ENCODE measurements around the gene AP2S1.

Gene AP2S1

GRCh38 chr19:46866407-46867136 is 15.9 kb upstream of the AP2S1 start:
- Histone ChIP-seq H3K9ac (ENCODE audit: low read depth, low read length) (no peak overlapping the region), H3K4me1 (ENCODE audit: insufficient read depth, low read length) (peaks cover 41% of the 10 kb centered on the region), H3K27me3 (ENCODE audit: insufficient read depth, low read length) (no peaks in the 10 kb centered on the region), H3K4me3 (ENCODE audit: low read length) (no peak overlapping the region), H3K9me3 (ENCODE audit: insufficient read depth, low read depth, low read length) (no peaks in the 10 kb centered on the region), H3K27ac (ENCODE audit: low read depth, low read length) (peak overlapping the region; percentile 15; the same call in 1 of the 2 replicates), H3K36me3 (ENCODE audit: insufficient read depth, low read length) (no peaks in the 10 kb centered on the region; the same call in 1 of the 2 replicates)
- 61% methylated on average over 2 of the region's 3 CpGs for WGBS

GRCh38 chr19:46863818-46864629 is 13.4 kb upstream of the AP2S1 start:
- Histone ChIP-seq H3K9me3 (ENCODE audit: insufficient read depth, low read depth, low read length) (no peaks in the 10 kb centered on the region), H3K9ac (ENCODE audit: low read depth, low read length) (peak overlapping the region; percentile 14; the same call in 1 of the 2 replicates), H3K27ac (ENCODE audit: low read depth, low read length) (peak overlapping the region; percentile 58; the same call in 1 of the 2 replicates), H3K27me3 (ENCODE audit: insufficient read depth, low read length) (no peaks in the 10 kb centered on the region), H3K36me3 (ENCODE audit: insufficient read depth, low read length) (no peaks in the 10 kb centered on the region), H3K4me3 (ENCODE audit: low read length) (peak overlapping the region; percentile 76), H3K4me1 (ENCODE audit: insufficient read depth, low read length) (peaks cover 43% of the 10 kb centered on the region)
- 15% methylated on average over 6 of the region's 6 CpGs for WGBS

DNA sequence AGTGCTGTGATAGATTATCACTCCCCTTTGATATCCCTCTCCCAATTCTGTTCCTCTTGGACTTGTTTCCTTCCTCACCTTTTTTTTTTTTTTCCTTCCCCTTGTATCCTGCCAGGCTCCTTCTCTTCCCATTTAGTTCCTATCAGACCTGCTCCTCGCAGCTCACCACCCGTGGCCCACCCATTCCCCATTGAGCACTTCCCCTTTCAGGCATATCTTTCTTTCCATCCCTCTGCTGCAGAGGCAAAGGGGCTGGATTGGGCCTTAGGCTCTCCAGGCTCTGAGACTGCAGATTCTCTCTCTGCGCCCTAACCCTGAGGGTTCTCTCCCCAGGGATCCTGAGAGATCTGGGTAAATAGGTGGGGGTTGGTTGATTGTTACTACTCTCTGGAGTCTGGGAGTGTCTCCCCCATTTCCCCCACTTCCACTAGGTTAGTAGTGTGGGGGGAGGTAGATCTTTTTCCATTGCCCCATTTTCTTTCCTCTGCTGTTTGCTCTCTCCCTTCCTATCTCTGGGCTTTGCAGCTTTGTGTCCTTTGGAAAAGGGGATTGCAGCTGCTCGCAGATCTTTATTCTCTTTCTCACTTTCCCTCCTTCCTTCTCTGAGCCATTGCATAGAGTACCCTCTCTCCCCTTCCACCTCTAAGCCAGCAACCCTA is 12.5 kb upstream of the AP2S1 start:
- no peaks in the 10 kb centered on the region for H3K9me3 ChIP-seq (ENCODE audit: insufficient read depth, low read depth, low read length)
- 22% methylated on average over 4 of the region's 4 CpGs for WGBS
- peak overlapping the region; percentile 71; the same call in 1 of the 2 replicates for H3K9ac ChIP-seq (ENCODE audit: low read depth, low read length)
- H3K36me3 ChIP-seq (ENCODE audit: insufficient read depth, low read length): no peaks in the 10 kb centered on the region
- H3K27ac ChIP-seq (ENCODE audit: low read depth, low read length): peak overlapping the region; percentile 58; the same call in 1 of the 2 replicates
- peak overlapping the region; percentile 76 for H3K4me3 ChIP-seq (ENCODE audit: low read length)
- H3K4me1 ChIP-seq (ENCODE audit: insufficient read depth, low read length): peaks cover 43% of the 10 kb centered on the region
- no peaks in the 10 kb centered on the region for H3K27me3 ChIP-seq (ENCODE audit: insufficient read depth, low read length)

DNA sequence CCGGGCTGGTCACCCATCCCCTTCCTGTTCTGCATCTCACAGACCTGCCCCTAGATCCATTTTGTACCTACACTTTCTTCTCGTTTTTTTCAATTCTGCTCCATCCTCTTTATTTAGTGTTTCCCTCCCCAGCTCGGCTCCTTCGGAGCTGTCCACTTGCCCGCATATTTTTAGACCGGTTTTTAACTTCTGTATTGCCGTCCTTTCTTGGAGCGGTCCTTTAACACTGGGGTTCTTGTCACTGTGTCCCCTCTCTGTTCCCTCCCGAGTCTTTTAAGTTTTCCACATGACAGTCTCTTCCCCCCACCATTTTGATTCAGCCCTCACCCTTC is 11.8 kb upstream of the AP2S1 start:
- Histone ChIP-seq H3K4me1 (ENCODE audit: insufficient read depth, low read length) (peaks cover 42% of the 10 kb centered on the region), H3K27ac (ENCODE audit: low read depth, low read length) (no peak overlapping the region), H3K36me3 (ENCODE audit: insufficient read depth, low read length) (no peaks in the 10 kb centered on the region), H3K27me3 (ENCODE audit: insufficient read depth, low read length) (no peaks in the 10 kb centered on the region), H3K9me3 (ENCODE audit: insufficient read depth, low read depth, low read length) (no peaks in the 10 kb centered on the region), H3K4me3 (ENCODE audit: low read length) (peak overlapping the region; percentile 76), H3K9ac (ENCODE audit: low read depth, low read length) (peak overlapping the region; percentile 71)
- WGBS: 13% methylated on average over 9 of the region's 9 CpGs

GRCh38 chr19:46861691-46862502 is 11.3 kb upstream of the AP2S1 start:
- Histone ChIP-seq H3K9me3 (ENCODE audit: insufficient read depth, low read depth, low read length) (no peaks in the 10 kb centered on the region), H3K4me1 (ENCODE audit: insufficient read depth, low read length) (peaks cover 37% of the 10 kb centered on the region), H3K9ac (ENCODE audit: low read depth, low read length) (peak overlapping the region; percentile 71), H3K36me3 (ENCODE audit: insufficient read depth, low read length) (no peaks in the 10 kb centered on the region), H3K4me3 (ENCODE audit: low read length) (peak overlapping the region; percentile 76), H3K27ac (ENCODE audit: low read depth, low read length) (peak overlapping the region; percentile 34; the same call in 1 of the 2 replicates), H3K27me3 (ENCODE audit: insufficient read depth, low read length) (no peaks in the 10 kb centered on the region)
- WGBS: under 1% methylated on average over 19 of the region's 19 CpGs

- Histone ChIP-seq H3K4me3 (ENCODE audit: low read length) (peak within 1 kb of the TSS; percentile 94), H3K9me3 (ENCODE audit: insufficient read depth, low read depth, low read length) (no peaks in the 10 kb centered on the region), H3K36me3 (ENCODE audit: insufficient read depth, low read length) (no peaks in the 10 kb centered on the region), H3K27me3 (ENCODE audit: insufficient read depth, low read length) (no peaks in the 10 kb centered on the region), H3K4me1 (ENCODE audit: insufficient read depth, low read length) (peaks cover 28% of the 10 kb centered on the region), H3K9ac (ENCODE audit: low read depth, low read length) (peak within 1 kb of the TSS; percentile 99), H3K27ac (ENCODE audit: low read depth, low read length) (peak within 1 kb of the TSS; percentile 100)
- WGBS: under 1% methylated on average over 69 of the region's 91 CpGs
Observed at GRCh38 chr19:46860846-46861690, 10.4 kb upstream of the AP2S1 start, which contains the start of gene ARHGAP35. ARHGAP35 (plus strand) TSS chr19:46860997; CDS start chr19:46918676, 57,679 bp downstream.

- WGBS: under 1% methylated on average over 89 of the region's 89 CpGs
- Histone ChIP-seq H3K9me3 (ENCODE audit: insufficient read depth, low read depth, low read length) (no peaks in the 10 kb centered on the region), H3K9ac (ENCODE audit: low read depth, low read length) (peak overlapping the region; percentile 99), H3K4me1 (ENCODE audit: insufficient read depth, low read length) (peaks cover 27% of the 10 kb centered on the region), H3K4me3 (ENCODE audit: low read length) (peak overlapping the region; percentile 94), H3K27me3 (ENCODE audit: insufficient read depth, low read length) (no peaks in the 10 kb centered on the region), H3K36me3 (ENCODE audit: insufficient read depth, low read length) (no peaks in the 10 kb centered on the region), H3K27ac (ENCODE audit: low read depth, low read length) (peak overlapping the region; percentile 100)
Observed at GRCh38 chr19:46860125-46860845, 9.6 kb upstream of the AP2S1 start.

- H3K4me1 ChIP-seq (ENCODE audit: insufficient read depth, low read length): peaks cover 24% of the 10 kb centered on the region
- 15% methylated on average over 17 of the region's 18 CpGs for WGBS
- no peaks in the 10 kb centered on the region for H3K27me3 ChIP-seq (ENCODE audit: insufficient read depth, low read length)
- peak overlapping the region; percentile 91 for H3K27ac ChIP-seq (ENCODE audit: low read depth, low read length)
- H3K9ac ChIP-seq (ENCODE audit: low read depth, low read length): peak overlapping the region; percentile 80
- no peaks in the 10 kb centered on the region for H3K9me3 ChIP-seq (ENCODE audit: insufficient read depth, low read depth, low read length)
- H3K36me3 ChIP-seq (ENCODE audit: insufficient read depth, low read length): no peaks in the 10 kb centered on the region
- H3K4me3 ChIP-seq (ENCODE audit: low read length): peak overlapping the region; percentile 94
Observed at GRCh38 chr19:46859637-46860124, 9.0 kb upstream of the AP2S1 start.
